GM18507 (cell line): Measurements from ENCODE around the gene SCCPDH.
"Not testable (repeated sequence)": the region's sequence is repeated elsewhere in the genome, so short reads cannot be mapped to it uniquely, and the experiment has no call there.

Experiments used
- DNase-seq: peaks from one replicate; pipeline ENCODE4 v3.0.0; 2011; ENCODE audit warnings: low read depth; ENCODE audit not compliant: insufficient read length; ENCODE audit errors: extremely low spot score
- FAIRE-seq: peaks from 2 replicates; lab custom pipeline; 2011; peaks lifted over from hg19 to GRCh38; lab: Jason Lieb, UNC

Gene SCCPDH

DNA sequence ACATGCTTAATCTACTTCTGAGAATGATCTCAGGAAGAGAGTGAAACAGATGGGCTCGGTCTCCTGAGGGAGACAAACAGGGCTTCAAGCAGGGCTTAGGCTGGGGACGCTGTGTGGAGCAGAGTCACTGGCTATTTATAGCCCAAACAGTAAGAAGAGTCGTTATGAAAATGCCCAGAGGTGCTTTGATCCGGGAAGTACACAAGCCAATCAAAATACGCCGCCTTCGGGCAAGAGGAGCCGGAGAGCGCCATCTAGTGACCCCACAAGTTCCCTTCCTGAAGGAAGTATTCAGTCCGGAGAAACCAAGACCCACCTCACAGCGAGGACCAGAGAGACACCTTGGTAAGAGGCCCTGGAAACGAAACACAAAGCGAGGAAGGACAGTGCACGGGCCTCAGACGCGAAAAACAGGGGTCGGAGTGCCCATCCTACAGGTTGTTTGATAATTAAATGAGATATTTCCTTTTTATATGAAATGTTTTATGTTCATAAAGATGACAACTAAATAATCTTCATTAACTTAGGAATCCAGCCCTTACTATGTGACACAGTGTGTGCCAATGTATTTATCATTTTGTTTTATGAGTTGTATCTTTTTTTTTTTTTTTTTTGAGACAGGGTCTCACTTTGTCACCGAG is 25.0 kb upstream of the SCCPDH start:
- DNase-seq, result peak; percentile 76
- peak; percentile 78 for FAIRE-seq

GRCh38 chr1:246703581-246703980 is 20.6 kb upstream of the SCCPDH start:
- FAIRE-seq, result no peak
- DNase-seq, result no peak

DNA sequence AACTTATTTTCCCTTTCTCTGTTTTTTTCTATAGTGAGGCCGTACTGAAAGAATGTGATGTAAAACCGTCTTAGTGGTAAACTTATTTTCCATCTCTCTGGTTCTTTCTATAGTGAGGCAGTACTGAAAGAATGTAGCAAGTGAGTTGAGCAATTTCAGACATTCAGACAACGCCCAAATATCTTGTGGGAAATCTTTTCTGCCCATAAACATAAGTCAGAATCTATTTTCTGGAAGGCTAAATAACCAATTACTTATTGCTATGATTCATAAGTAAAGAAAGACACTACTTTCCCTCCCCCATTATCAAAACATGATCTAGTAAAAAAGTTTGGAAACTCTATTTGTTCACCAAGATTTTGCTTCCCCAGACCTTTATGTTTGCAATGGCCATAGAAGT is 18.8 kb upstream of the SCCPDH start:
- no peak for FAIRE-seq
- no peak for DNase-seq

DNA sequence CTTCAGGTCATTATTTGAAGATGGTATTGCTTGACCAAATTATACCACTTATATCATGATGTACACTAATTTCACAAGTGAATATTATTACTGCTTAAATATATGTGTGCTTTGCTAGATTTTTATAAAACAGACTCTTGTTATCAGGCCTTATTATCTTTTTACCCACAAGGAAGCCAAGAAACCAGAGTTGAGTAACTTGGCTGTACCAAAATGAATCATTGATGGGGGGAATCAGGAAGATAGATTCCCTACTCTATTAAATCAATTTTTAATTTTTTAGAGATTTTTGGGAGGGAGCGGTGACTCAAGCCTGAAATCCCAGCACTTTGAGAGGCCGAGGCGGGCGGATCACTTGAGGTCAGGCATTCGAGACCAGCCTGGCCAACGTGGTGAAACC is 16.0 kb upstream of the SCCPDH start:
- no peak for FAIRE-seq
- DNase-seq, result no peak

GRCh38 chr1:246709196-246709595 is 15.0 kb upstream of the SCCPDH start:
- DNase-seq (no peak), FAIRE-seq (no peak)

DNA sequence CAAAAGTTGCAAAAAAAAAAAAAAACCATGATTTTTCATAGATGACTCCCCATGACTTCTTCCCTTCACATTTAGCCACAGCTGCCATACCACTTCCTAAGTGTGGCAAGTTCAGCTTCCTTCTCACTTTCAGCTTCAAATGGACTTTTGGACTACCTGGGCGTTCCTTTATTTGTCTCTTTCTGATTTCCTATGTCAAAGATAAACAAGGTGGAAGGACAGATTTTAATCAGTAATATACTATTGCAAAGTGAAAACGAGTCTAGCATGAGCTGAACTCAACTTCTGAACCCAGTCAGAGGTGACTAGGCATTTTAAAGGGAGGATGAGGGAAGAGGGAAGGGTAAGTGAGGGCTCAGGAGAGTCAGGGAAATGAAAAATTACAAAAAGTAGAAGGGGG is 14.4 kb upstream of the SCCPDH start:
- no peak for DNase-seq

DNA sequence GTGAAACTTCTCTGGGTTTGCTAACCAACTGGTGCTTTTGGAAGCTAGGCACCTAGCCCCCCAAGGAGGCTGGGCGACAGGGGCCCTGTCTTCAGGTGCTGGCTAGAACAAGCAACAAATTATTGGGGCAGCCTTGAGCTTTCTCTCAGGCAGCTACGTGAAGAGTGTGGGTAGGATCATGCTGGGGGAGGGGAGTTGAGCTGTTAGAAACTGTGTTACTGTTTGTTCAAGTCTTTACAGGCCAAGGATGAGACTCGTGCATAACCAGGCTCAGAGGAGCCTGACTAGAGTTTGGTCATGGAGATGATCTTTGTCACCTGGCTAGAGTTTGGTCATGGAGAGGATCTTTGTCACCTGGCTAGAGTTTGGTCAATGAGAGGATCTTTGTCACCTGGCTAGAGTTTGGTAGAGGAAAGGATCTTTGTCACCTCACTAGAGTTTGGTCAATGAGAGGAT is 12.6 kb upstream of the SCCPDH start:
- DNase-seq (no peak), FAIRE-seq (no peak)

More for the DNA sequence above, 14.4 kb upstream of the SCCPDH start:
- FAIRE-seq, result no peak

- not testable (repeated sequence) for FAIRE-seq, DNase-seq
These were observed 11.8 kb upstream of the SCCPDH start for GRCh38 chr1:246712428-246712827.

DNA sequence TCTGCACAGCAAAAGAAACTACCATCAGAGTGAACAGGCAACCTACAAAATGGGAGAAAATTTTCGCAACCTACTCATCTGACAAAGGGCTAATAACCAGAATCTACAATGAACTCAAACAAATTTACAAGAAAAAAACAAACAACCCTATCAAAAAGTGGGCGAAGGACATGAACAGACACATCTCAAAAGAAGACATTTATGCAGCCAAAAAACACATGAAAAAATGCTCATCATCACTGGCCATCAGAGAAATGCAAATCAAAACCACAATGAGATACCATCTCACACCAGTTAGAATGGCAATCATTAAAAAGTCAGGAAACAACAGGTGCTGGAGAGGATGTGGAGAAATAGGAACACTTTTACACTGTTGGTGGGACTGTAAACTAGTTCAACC is 4.8 kb upstream of the SCCPDH start:
- not testable (repeated sequence) for DNase-seq, FAIRE-seq

GRCh38 chr1:246720814-246721213 is 3.4 kb upstream of the SCCPDH start:
- not testable (repeated sequence) for DNase-seq, FAIRE-seq

GRCh38 chr1:246722720-246723119 is 1.5 kb upstream of the SCCPDH start:
- DNase-seq (no peak), FAIRE-seq (no peak)

DNA sequence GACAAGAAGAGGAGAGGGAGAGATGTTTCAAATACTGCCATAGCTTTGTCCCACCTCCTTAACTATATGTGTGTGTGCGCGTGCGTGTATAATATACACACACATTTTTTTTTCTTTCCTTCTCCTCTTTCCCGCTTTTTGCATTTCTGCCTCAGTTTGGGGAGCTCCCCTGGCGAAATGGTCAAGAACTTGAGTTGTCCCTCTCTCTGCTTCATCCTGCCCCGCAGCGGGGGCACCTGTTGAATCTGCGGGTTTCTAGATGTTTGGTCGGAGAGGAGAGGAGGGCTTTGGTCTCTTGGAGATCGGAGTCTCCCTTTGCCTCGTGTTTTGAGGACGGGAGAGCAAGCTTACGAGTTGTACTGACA is 504 bp downstream of the SCCPDH start:
- DNase-seq, result no peak
- FAIRE-seq, result peak; percentile 56

GRCh38 chr1:246725191-246725590 is 982 bp downstream of the SCCPDH start:
- FAIRE-seq (no peak), DNase-seq (no peak)

GRCh38 chr1:246726255-246726679 is 2.1 kb downstream of the SCCPDH start:
- FAIRE-seq (no peak), DNase-seq (no peak)

GRCh38 chr1:246726881-246727280 is 2.7 kb downstream of the SCCPDH start:
- FAIRE-seq (no peak), DNase-seq (no peak)

DNA sequence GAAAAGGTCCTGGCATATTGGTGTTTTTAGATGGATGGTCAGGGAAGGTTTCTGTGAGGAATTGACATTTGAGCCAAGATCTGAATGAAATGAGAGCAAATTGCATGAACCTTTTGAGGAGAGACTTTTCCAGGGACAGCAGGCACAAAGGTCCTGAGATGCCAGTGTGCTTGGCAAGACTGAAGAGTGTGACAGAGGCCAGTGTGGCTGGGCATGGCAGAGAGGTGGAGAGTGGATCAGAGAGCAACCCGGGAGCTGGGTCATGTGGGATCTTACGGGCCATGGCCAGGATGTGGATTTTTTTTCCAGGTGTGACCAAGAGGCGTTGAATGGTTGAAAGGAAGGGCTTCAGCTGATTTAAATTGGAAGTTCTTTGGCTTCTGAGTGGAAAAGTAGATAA is 3.4 kb downstream of the SCCPDH start:
- DNase-seq (no peak), FAIRE-seq (no peak)

GRCh38 chr1:246728311-246728710 is 4.1 kb downstream of the SCCPDH start:
- FAIRE-seq, result no peak
- no peak for DNase-seq

DNA sequence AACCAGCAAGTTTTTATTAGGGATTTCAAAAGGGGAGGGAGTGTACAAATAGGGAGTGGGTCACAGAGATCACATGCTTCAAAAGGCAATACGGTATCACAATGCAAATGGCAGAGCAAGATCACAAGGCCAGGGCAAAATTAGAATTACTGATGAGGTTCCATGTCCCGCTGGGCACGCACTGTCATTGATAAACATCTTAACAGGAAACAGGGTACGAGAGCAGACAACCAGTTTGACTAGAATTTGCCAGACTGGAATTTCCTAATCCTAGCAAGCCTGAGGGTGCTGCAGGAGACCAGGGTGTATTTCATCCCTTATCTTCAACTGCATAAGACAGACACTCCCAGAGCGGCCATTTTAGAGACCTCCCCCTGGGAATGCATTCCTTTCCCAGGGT is 4.8 kb downstream of the SCCPDH start:
- not testable (repeated sequence) for FAIRE-seq, DNase-seq

GRCh38 chr1:246730839-246731238 is 6.6 kb downstream of the SCCPDH start:
- FAIRE-seq, result no peak

GRCh38 chr1:246731873-246732272 is 7.7 kb downstream of the SCCPDH start:
- DNase-seq, FAIRE-seq: not testable (repeated sequence)

More at GRCh38 chr1:246730839-246731238, 6.6 kb downstream of the SCCPDH start:
- no peak for DNase-seq

- FAIRE-seq (no peak), DNase-seq (no peak)
These were observed 9.5 kb downstream of the SCCPDH start for GRCh38 chr1:246733704-246734103.

DNA sequence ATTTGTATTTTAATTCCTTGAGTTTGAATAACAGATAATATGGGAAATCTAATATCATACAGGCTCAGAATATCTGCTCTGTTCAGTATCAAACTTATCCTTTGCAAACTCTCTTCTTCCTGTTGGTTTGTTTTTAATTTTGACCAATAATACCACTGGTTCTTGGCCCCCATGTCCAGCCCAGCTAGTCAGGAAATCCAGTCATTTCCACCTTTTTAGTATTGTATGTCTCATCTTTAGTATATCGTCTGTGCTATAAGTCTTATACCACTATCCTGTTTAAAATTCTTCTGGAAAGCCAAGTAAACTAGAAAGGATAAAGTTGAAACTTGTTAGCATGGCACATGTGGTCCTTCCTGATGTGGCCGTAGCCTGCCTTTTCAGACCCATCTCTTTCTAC is 10.7 kb downstream of the SCCPDH start:
- DNase-seq (no peak), FAIRE-seq (no peak)
